Mesenchymal stem cell (in vitro differentiated cells and primary cell): ENCODE measurements around the gene GRIP1.
A peak's percentile ranks its signal among the peaks of the same experiment; 100 is the strongest.

Experiments
- DNase-seq: peaks from one replicate; pipeline ENCODE4 v3.0.0-alpha.2; 2013
- H2AFZ ChIP-seq: one replicate; pipeline ENCODE4 v1.6.1; 2013; ENCODE audit warnings: low read depth, mild to moderate bottlenecking, control low read depth, inconsistent platforms, low read length, moderate library complexity
- H2AK5ac ChIP-seq: 2 replicates; pipeline ENCODE4 v1.6.1; 2013; ENCODE audit warnings: low read length, moderate library complexity, mild to moderate bottlenecking, inconsistent platforms; ENCODE audit not compliant: severe bottlenecking
- H2BK120ac ChIP-seq: one replicate; pipeline ENCODE4 v1.6.1; 2013; ENCODE audit warnings: low read depth, mild to moderate bottlenecking, inconsistent platforms, low read length, moderate library complexity
- H2BK12ac ChIP-seq, 2 experiments: one replicate each; pipeline ENCODE4 v1.6.1; 2013; ENCODE audit warnings: inconsistent platforms in 2 of 2, low read length in 2 of 2, mild to moderate bottlenecking in 2 of 2, moderate library complexity in 2 of 2, control low read depth in 1 of 2
- H2BK15ac ChIP-seq: one replicate; pipeline ENCODE4 v1.6.1; 2013; ENCODE audit warnings: mild to moderate bottlenecking, low read depth, inconsistent platforms; ENCODE audit not compliant: poor library complexity, severe bottlenecking
- H2BK5ac ChIP-seq: 2 replicates; pipeline ENCODE4 v1.6.1; 2013; ENCODE audit warnings: low read depth, mild to moderate bottlenecking, low read length, control low read depth, inconsistent platforms; ENCODE audit not compliant: poor library complexity, severe bottlenecking
- H3K14ac ChIP-seq, 2 experiments: one replicate each; pipeline ENCODE4 v1.6.1; 2013; ENCODE audit warnings: inconsistent platforms in 2 of 2, low read length in 2 of 2, control low read depth in 1 of 2, mild to moderate bottlenecking in 1 of 2, moderate library complexity in 1 of 2
- H3K18ac ChIP-seq, 2 experiments: one replicate each; pipeline ENCODE4 v1.6.1; 2013; ENCODE audit warnings: inconsistent platforms in 2 of 2, low read length in 2 of 2, control low read depth in 1 of 2, low read depth in 1 of 2, mild to moderate bottlenecking in 1 of 2
- H3K23ac ChIP-seq, 2 experiments: one replicate each; pipeline ENCODE4 v1.6.1; 2013; ENCODE audit warnings: inconsistent platforms in 2 of 2, low read length in 2 of 2, mild to moderate bottlenecking in 2 of 2, moderate library complexity in 2 of 2, control low read depth in 1 of 2
- H3K27ac ChIP-seq: 2 replicates; pipeline ENCODE4 v1.5.1; 2013; ENCODE audit warnings: mild to moderate bottlenecking, moderate library complexity, low read length, control low read depth, inconsistent platforms; ENCODE audit not compliant: poor library complexity, severe bottlenecking
- H3K27me3 ChIP-seq, 2 experiments: 2 replicates each; pipeline versions ENCODE4 v1.6.1 to v1.7.0; 2013; ENCODE audit warnings: low read length in 2 of 2, mild to moderate bottlenecking in 2 of 2, moderate library complexity in 2 of 2, control low read depth in 1 of 2, inconsistent platforms in 1 of 2; ENCODE audit not compliant: control insufficient read depth in 1 of 2, insufficient read depth in 1 of 2
- H3K36me3 ChIP-seq, 2 experiments: 2 replicates each; pipeline versions ENCODE4 v1.6.1 to v1.7.0; 2013; ENCODE audit warnings: low read length in 2 of 2, control low read depth in 1 of 2, inconsistent platforms in 1 of 2, low read depth in 1 of 2, mild to moderate bottlenecking in 1 of 2; ENCODE audit not compliant: insufficient read depth in 2 of 2, control insufficient read depth in 1 of 2
- H3K4ac ChIP-seq, 2 experiments: one replicate each; pipeline ENCODE4 v1.6.1; 2013; ENCODE audit warnings: inconsistent platforms in 2 of 2, low read length in 2 of 2, mild to moderate bottlenecking in 2 of 2, moderate library complexity in 2 of 2, control low read depth in 1 of 2, low read depth in 1 of 2
- H3K4me1 ChIP-seq: 2 replicates; pipeline ENCODE4 v1.6.1; 2013; ENCODE audit warnings: low read depth, low read length, control low read depth; ENCODE audit not compliant: control insufficient read depth, insufficient read depth
- H3K4me2 ChIP-seq: 2 replicates; pipeline ENCODE4 v1.6.1; 2013; ENCODE audit warnings: low read length, mild to moderate bottlenecking, inconsistent platforms; ENCODE audit not compliant: poor library complexity, severe bottlenecking
- H3K4me3 ChIP-seq, 2 experiments: 2 replicates each; pipeline versions ENCODE4 v1.5.1 to v1.7.0; 2013; ENCODE audit warnings: low read length in 2 of 2, mild to moderate bottlenecking in 2 of 2, control low read depth in 1 of 2, low read depth in 1 of 2; ENCODE audit not compliant: insufficient read depth in 1 of 2
- H3K79me1 ChIP-seq: replicated peaks from 2 replicates; pipeline ENCODE4 v1.6.1; 2013; ENCODE audit warnings: mild to moderate bottlenecking, control low read depth, low read length, inconsistent platforms; ENCODE audit not compliant: poor library complexity, severe bottlenecking
- H3K9ac ChIP-seq: 2 replicates; pipeline ENCODE4 v1.7.0; 2013; ENCODE audit warnings: mild to moderate bottlenecking, low read length, moderate library complexity
- H3K9me3 ChIP-seq: 2 replicates; pipeline ENCODE4 v1.7.0; 2013; ENCODE audit warnings: mild to moderate bottlenecking, low read length; ENCODE audit not compliant: control insufficient read depth
- H4K8ac ChIP-seq: one replicate; pipeline ENCODE4 v1.6.1; 2013; ENCODE audit warnings: inconsistent platforms, mild to moderate bottlenecking, low read length, moderate library complexity
- H4K91ac ChIP-seq: one replicate; pipeline ENCODE4 v1.6.1; 2013; ENCODE audit warnings: mild to moderate bottlenecking, low read length, inconsistent platforms
- WGBS: methylation state at CpG from one replicate; pipeline ENCODE4 v1.1.7; 2013; ENCODE audit warnings: mixed read lengths; 5-methylcytosine and 5-hydroxymethylcytosine counted together

GRIP1 gene

DNA sequence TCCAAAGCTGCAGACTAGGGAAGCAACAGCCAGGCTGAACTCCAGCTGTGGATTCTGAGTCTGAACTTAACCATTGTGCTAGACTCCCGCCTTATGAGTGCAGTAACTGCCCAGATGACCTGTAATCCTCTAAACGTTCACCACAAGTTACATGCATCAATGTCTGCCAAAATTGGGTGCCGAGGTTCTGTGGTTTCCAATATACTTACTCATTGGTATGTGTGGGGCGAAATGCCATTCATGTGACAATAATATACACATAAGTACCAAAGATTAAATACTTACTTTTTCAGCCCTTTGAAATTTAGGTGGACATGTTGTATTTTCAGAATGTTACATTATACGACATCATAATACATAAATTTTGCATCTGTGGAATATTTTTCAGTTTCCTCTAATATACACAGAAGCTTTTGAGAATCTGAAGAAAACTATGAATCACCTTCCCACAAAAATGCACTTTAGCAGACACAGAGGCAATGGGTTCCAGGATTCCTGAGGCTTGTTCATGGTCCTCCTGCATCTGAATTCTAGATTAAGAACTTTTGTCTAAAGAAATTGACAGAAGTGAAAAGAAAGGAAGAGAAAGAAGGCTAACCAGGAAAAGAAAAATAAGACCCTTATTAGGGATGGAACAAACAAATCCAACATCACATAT lies 31.7 kb downstream of the GRIP1 start:
- Histone ChIP-seq H2BK15ac (no peak overlapping the region), H3K18ac (no peak overlapping the region), H3K9ac (peak overlapping the region; percentile 23), H3K27me3 (peaks cover 0 to 31% of the 10 kb centered on the region in 2 experiments), H2BK5ac (no peak overlapping the region), H4K8ac (no peak overlapping the region), H3K27ac (peak overlapping the region; percentile 70), H2AK5ac (no peak overlapping the region), H3K4ac (no peak overlapping the region), H2BK120ac (no peak overlapping the region), H3K4me3 (no peak overlapping the region), H2AFZ (no peak overlapping the region), H3K36me3 (no peaks in the 10 kb centered on the region), H3K23ac (no peak overlapping the region), H4K91ac (no peak overlapping the region), H2BK12ac (no peak overlapping the region), H3K4me2 (no peak overlapping the region), H3K4me1 (peaks cover 4% of the 10 kb centered on the region), H3K14ac (no peak overlapping the region), H3K79me1 (no peaks in the 10 kb centered on the region), H3K9me3 (no peaks in the 10 kb centered on the region)
- WGBS = 0% methylated on average over 1 of the region's 5 CpGs
- DNase-seq = peak; percentile 76

DNA sequence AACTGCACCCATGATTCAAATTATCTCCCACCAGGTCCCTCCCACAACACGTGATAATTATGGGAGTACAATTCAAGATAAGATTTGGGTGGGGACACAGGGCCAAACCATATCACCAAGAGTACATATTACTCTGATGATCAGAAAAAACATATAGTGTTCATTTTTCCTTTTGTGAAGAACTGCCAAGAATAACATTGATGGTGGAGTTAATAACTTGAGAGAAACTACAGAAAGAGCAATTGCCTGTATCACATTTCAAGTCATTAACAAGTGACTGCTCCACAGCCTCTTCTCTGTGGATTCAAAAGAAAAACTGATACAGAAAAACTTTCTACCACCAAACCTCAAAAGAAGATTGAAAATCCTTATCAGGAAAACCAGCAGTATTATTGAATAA lies 34.7 kb downstream of the GRIP1 start:
- Histone ChIP-seq H2AFZ (no peak overlapping the region), H3K27ac (no peak overlapping the region), H3K14ac (no peak overlapping the region), H3K18ac (no peak overlapping the region), H4K91ac (no peak overlapping the region), H3K79me1 (no peaks in the 10 kb centered on the region), H3K4ac (no peak overlapping the region), H2BK120ac (no peak overlapping the region), H3K4me2 (no peak overlapping the region), H3K27me3 (peaks cover 0 to 13% of the 10 kb centered on the region in 2 experiments), H4K8ac (no peak overlapping the region), H3K4me3 (no peak overlapping the region), H3K23ac (no peak overlapping the region), H3K9ac (no peak overlapping the region), H2BK15ac (no peak overlapping the region), H3K9me3 (no peaks in the 10 kb centered on the region), H2BK5ac (no peak overlapping the region), H3K36me3 (no peaks in the 10 kb centered on the region), H2AK5ac (no peak overlapping the region), H2BK12ac (no peak overlapping the region), H3K4me1 (peaks cover 4% of the 10 kb centered on the region)
- no CpG with 5 or more reads among the region's 1 CpG for WGBS
- DNase-seq = no peak

DNA sequence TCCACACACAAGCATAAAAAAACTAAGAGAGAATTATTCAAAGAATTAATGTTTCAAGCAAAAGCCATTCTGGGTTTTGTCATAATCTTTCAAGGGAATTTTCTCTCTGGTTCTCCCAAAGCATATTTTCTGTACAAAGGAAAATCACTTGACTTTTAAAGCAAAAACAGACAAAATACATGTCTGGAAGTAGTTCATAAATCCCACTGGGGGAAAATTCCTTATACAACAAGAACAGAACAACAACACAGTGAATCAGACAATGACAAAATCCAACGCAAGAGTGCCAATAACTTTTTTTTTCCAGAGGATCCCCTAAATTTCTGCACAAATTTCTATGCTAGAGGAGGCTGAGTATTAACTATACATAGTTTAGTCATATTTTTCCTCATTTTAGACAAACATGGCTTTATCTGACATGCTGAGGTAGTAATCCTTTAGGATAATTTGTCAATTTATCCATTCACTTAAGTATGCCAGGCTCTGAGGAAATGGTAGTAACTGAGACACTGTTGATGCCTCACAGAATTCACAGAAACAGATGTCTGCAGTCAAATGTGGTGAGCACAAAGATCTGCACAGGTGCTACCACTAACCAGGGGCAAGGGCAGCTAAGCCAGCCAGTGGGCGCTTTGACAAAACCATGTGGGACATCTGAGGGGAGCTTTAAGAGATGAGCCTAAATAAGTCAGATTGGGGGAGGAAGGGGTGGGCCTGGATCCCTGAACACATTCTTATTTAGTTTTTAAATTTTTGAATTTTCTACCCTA lies 38.0 kb downstream of the GRIP1 start:
- Histone ChIP-seq H3K4ac (no peak overlapping the region), H3K27ac (no peak overlapping the region), H3K18ac (no peak overlapping the region), H3K4me3 (no peak overlapping the region), H3K36me3 (no peaks in the 10 kb centered on the region), H3K4me2 (no peak overlapping the region), H3K79me1 (no peaks in the 10 kb centered on the region), H2BK12ac (no peak overlapping the region), H2BK120ac (no peak overlapping the region), H3K4me1 (peaks cover 2% of the 10 kb centered on the region), H3K9ac (no peak overlapping the region), H3K14ac (no peak overlapping the region), H2BK5ac (no peak overlapping the region), H3K27me3 (peaks cover 0 to 13% of the 10 kb centered on the region in 2 experiments), H2AFZ (no peak overlapping the region), H4K8ac (no peak overlapping the region), H3K23ac (no peak overlapping the region), H3K9me3 (no peaks in the 10 kb centered on the region), H2BK15ac (no peak overlapping the region), H4K91ac (no peak overlapping the region), H2AK5ac (no peak overlapping the region)
- DNase-seq = no peak
- 89% methylated on average over 1 of the region's 2 CpGs for WGBS

DNA sequence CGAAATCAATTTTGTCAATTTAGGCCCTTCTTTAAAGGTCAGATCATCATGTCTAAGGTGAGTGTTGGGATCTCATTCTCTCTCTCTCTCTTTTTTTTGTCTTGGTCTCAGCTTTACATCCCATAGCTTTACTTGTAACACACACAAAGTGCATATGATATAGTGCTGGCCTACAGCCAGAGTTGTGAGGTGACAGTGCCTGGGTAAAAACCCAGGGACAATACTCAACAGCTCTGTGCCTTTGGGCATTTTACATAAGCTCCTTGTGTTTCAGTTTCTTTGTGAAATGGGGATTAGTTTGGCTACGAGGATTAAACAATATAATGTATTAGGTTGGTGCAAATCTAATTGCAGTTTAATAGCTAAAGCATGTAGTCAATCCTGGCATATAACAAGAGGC lies 40.2 kb downstream of the GRIP1 start:
- Histone ChIP-seq H4K8ac (no peak overlapping the region), H3K23ac (no peak overlapping the region), H2BK12ac (no peak overlapping the region), H3K4ac (no peak overlapping the region), H3K27ac (no peak overlapping the region), H3K14ac (no peak overlapping the region), H3K4me1 (peaks cover 2% of the 10 kb centered on the region), H3K18ac (no peak overlapping the region), H3K4me2 (no peak overlapping the region), H3K27me3 (peaks cover 0 to 13% of the 10 kb centered on the region in 2 experiments), H4K91ac (no peak overlapping the region), H3K4me3 (no peak overlapping the region), H3K36me3 (no peaks in the 10 kb centered on the region), H3K9me3 (no peaks in the 10 kb centered on the region), H3K9ac (no peak overlapping the region), H2BK5ac (no peak overlapping the region), H3K79me1 (no peaks in the 10 kb centered on the region), H2AK5ac (no peak overlapping the region), H2BK120ac (no peak overlapping the region), H2BK15ac (no peak overlapping the region), H2AFZ (no peak overlapping the region)
- no peak for DNase-seq
- WGBS = 100% methylated on average over 1 of the region's 2 CpGs
